H9 (cell line): ENCODE data around the gene TMEM147. TPM values are rescaled to one million over a fixed set of nuclear protein-coding genes. Genes with fewer than 3 reads are reported as not detected.

Experiments
- DNase-seq: peaks from one replicate; pipeline ENCODE4 v3.0.0-alpha.2; 2017
- H2AFZ ChIP-seq: one replicate; pipeline ENCODE4 v1.6.1; 2013; ENCODE audit warnings: mild to moderate bottlenecking, low read length, control low read depth, moderate library complexity
- H2AK5ac ChIP-seq: 2 replicates; pipeline ENCODE4 v1.6.1; 2013; ENCODE audit warnings: low read length, control low read depth, mixed read lengths; ENCODE audit not compliant: insufficient read length
- H2BK120ac ChIP-seq: one replicate; pipeline ENCODE4 v1.6.1; 2013; ENCODE audit warnings: low read depth, mild to moderate bottlenecking, low read length, control low read depth, inconsistent platforms; ENCODE audit not compliant: poor library complexity, severe bottlenecking
- H2BK12ac ChIP-seq: 2 replicates; pipeline ENCODE4 v1.6.1; 2013; ENCODE audit warnings: low read length, control low read depth, mixed read lengths, low read depth; ENCODE audit not compliant: insufficient read length
- H2BK15ac ChIP-seq: 2 replicates; pipeline ENCODE4 v1.6.1; 2013; ENCODE audit warnings: low read depth, low read length, control low read depth
- H2BK20ac ChIP-seq: one replicate; pipeline ENCODE4 v1.6.1; 2013; ENCODE audit warnings: low read depth, mild to moderate bottlenecking, low read length, control low read depth, inconsistent platforms; ENCODE audit not compliant: poor library complexity, severe bottlenecking
- H2BK5ac ChIP-seq: 2 replicates; pipeline ENCODE4 v1.6.1; 2013; ENCODE audit warnings: low read length, control low read depth, mixed read lengths; ENCODE audit not compliant: insufficient read length
- H3K14ac ChIP-seq: 2 replicates; pipeline ENCODE4 v1.6.1; 2013; ENCODE audit warnings: low read length, control low read depth; ENCODE audit not compliant: insufficient read depth
- H3K18ac ChIP-seq: 2 replicates; pipeline ENCODE4 v1.6.1; 2013; ENCODE audit warnings: low read depth, mild to moderate bottlenecking, mixed read lengths, low read length, control low read depth; ENCODE audit not compliant: insufficient read length
- H3K23ac ChIP-seq: 2 replicates; pipeline ENCODE4 v1.6.1; 2013; ENCODE audit warnings: low read length, control low read depth, mixed read lengths, low read depth; ENCODE audit not compliant: insufficient read length
- H3K23me2 ChIP-seq: 2 replicates; pipeline ENCODE4 v1.6.1; 2013; ENCODE audit warnings: low read depth, mild to moderate bottlenecking, mixed read lengths, low read length, control low read depth; ENCODE audit not compliant: insufficient read length, poor library complexity, severe bottlenecking
- H3K27ac ChIP-seq: 2 replicates; pipeline ENCODE4 v1.5.1; 2013; ENCODE audit warnings: low read length, control low read depth, mixed read lengths, low read depth; ENCODE audit not compliant: insufficient read length
- H3K27me3 ChIP-seq: 2 replicates; pipeline ENCODE4 v1.6.1; 2013; ENCODE audit warnings: low read length, control low read depth, inconsistent platforms; ENCODE audit not compliant: insufficient read depth
- H3K4ac ChIP-seq: 2 replicates; pipeline ENCODE4 v1.6.1; 2013; ENCODE audit warnings: low read depth, mild to moderate bottlenecking, control low read depth, inconsistent platforms, low read length, moderate library complexity
- H3K4me1 ChIP-seq: 2 replicates; pipeline ENCODE4 v1.6.1; 2013; ENCODE audit warnings: low read length, control low read depth, inconsistent platforms; ENCODE audit not compliant: insufficient read depth
- H3K4me2 ChIP-seq: 2 replicates; pipeline ENCODE4 v1.6.1; 2013; ENCODE audit warnings: low read length, control low read depth, mixed read lengths; ENCODE audit not compliant: insufficient read length, insufficient read depth
- H3K56ac ChIP-seq: 2 replicates; pipeline ENCODE4 v1.6.1; 2013; ENCODE audit warnings: low read depth, mild to moderate bottlenecking, mixed read lengths, low read length, control low read depth; ENCODE audit not compliant: insufficient read length
- H3K79me1 ChIP-seq: 2 replicates; pipeline ENCODE4 v1.6.1; 2013; ENCODE audit warnings: low read depth, mild to moderate bottlenecking, moderate library complexity, low read length, control low read depth, inconsistent platforms; ENCODE audit not compliant: insufficient read depth, poor library complexity, severe bottlenecking
- H3K79me2 ChIP-seq: 2 replicates; pipeline ENCODE4 v1.6.1; 2013; ENCODE audit warnings: low read length, control low read depth, inconsistent platforms; ENCODE audit not compliant: insufficient read depth
- H3K9ac ChIP-seq: 2 replicates; pipeline ENCODE4 v1.6.1; 2013; ENCODE audit warnings: low read length, control low read depth, mixed read lengths; ENCODE audit not compliant: insufficient read length; ENCODE audit errors: extremely low read depth
- H3K9me3 ChIP-seq: one replicate; pipeline ENCODE4 v1.6.1; 2013; ENCODE audit warnings: low read depth, low read length, inconsistent platforms; ENCODE audit not compliant: control insufficient read depth
- H3T11ph ChIP-seq: one replicate; pipeline ENCODE4 v1.6.1; 2013; ENCODE audit warnings: mild to moderate bottlenecking, low read length, control low read depth, inconsistent platforms
- H4K20me1 ChIP-seq: one replicate; pipeline ENCODE4 v1.6.1; 2013; ENCODE audit not compliant: control insufficient read depth, insufficient read length, insufficient read depth
- H4K5ac ChIP-seq: 2 replicates; pipeline ENCODE4 v1.6.1; 2013; ENCODE audit warnings: low read depth, mild to moderate bottlenecking, mixed read lengths, low read length, control low read depth; ENCODE audit not compliant: insufficient read length
- H4K8ac ChIP-seq: replicated peaks from 2 replicates; pipeline ENCODE4 v1.6.1; 2013; ENCODE audit warnings: low read length, control low read depth, mixed read lengths, low read depth; ENCODE audit not compliant: insufficient read length
- H4K91ac ChIP-seq: 2 replicates; pipeline ENCODE4 v1.6.1; 2013; ENCODE audit warnings: low read depth, mild to moderate bottlenecking, moderate library complexity, mixed read lengths, low read length, control low read depth; ENCODE audit not compliant: insufficient read length
- H3K27ac Mint-ChIP-seq, 3 experiments: 2 replicates in 2 of 3; 3 replicates in 1 of 3; pipeline ENCODE4 v1.8.0; 2020 to 2021; ENCODE audit warnings: mixed read lengths in 3 of 3, mild to moderate bottlenecking in 1 of 3, moderate library complexity in 1 of 3
- H3K27me3 Mint-ChIP-seq: 2 replicates; pipeline ENCODE4 v1.8.0; 2021; ENCODE audit warnings: low read depth, mild to moderate bottlenecking, moderate library complexity, mixed read lengths
- H3K36me3 Mint-ChIP-seq, 3 experiments: 2 replicates in 2 of 3; 3 replicates in 1 of 3; pipeline ENCODE4 v1.8.0; 2020 to 2021; ENCODE audit warnings: low read depth in 3 of 3, mixed read lengths in 3 of 3; ENCODE audit not compliant: insufficient read depth in 1 of 3
- H3K4me1 Mint-ChIP-seq, 2 experiments: 2 replicates each; pipeline ENCODE4 v1.8.0; 2020; ENCODE audit warnings: mixed read lengths in 2 of 2
- H3K4me3 Mint-ChIP-seq, 2 experiments: 2 replicates in 1 of 2; 3 replicates in 1 of 2; pipeline ENCODE4 v1.8.0; 2020 to 2021; ENCODE audit warnings: mild to moderate bottlenecking in 2 of 2, mixed read lengths in 2 of 2, moderate library complexity in 1 of 2
- H3K9me3 Mint-ChIP-seq, 2 experiments: 2 replicates in 1 of 2; 3 replicates in 1 of 2; pipeline ENCODE4 v1.8.0; 2020; ENCODE audit warnings: mild to moderate bottlenecking in 2 of 2, mixed read lengths in 2 of 2, moderate library complexity in 1 of 2
- WGBS: extraction: QIAGEN DNeasy Blood & Tissue Kit; methylation state at CpG from one replicate; pipeline ENCODE4 v1.1.7; 2013; ENCODE audit warnings: missing lambda C conversion rate, low lambda C conversion rate, mixed read lengths; ENCODE audit not compliant: insufficient read length; ENCODE audit errors: extremely low coverage; 5-methylcytosine and 5-hydroxymethylcytosine counted together
- total RNA-seq: library from RNA; stranded (reverse); gene quantifications from 2 replicates; pipeline ENCODE4 v1.2.1, GENCODE V29; 2021
- TF ChIP-seq, protein P1 (sequence below): fragments of 200-600 bp; sonication (generic); conservative IDR thresholded peaks from 3 replicates; pipeline ENCODE4 v1.8.0; 2021; ENCODE audit warnings: antibody characterized with exemption, mild to moderate bottlenecking

Gene TMEM147
- total RNA-seq, 1 experiment from 2014 or later: 125 TPM

DNA sequence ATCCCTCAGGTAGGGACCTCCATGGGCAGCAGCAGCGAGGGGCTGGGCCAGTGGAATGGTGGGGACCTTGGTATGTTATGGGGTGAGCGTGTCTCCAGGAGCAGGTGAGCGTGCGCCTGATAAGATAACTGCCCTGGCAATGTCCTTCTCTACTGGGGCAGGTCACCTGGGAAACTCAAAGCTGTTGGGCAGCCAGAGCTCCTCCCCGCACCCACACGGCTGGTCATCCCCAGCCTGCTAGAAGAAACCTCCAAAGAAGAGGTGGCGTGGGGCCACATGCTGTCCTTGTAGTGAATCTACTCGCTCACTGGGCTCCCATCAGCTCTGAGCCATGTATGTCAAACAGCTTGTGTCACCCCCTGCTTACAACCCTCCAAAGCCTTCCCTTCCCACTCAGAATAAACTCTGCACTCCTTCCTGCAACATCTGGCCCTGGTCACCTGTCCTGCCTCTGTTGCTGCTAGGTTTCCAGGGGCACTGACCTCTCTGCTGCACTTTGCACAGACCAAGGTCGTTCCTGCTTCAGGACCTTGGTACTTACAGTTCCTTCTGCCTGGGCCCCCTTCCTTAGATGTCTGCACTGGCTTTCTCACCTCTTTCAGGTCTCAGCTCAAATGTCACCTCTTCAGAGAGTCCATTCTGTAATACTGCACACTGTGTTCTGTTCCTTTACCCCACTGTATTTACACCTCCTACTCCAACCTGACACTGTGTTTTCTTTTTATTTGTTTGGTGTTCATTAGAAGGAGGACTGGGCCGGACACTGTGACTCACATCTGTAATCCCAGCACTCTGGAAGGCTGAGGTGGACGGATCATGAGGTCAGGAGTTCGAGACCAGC, 19.8 kb downstream of the TMEM147 start:
- Histone ChIP-seq H2AFZ (no peak overlapping the region), H3K9ac (no peak overlapping the region), H3K14ac (no peak overlapping the region), H3K23ac (no peak overlapping the region), H3K23me2 (no peaks in the 10 kb centered on the region), H3K79me1 (no peaks in the 10 kb centered on the region), H3K79me2 (no peaks in the 10 kb centered on the region), H4K5ac (no peak overlapping the region), H4K8ac (no peak overlapping the region), H3K56ac (no peak overlapping the region), H3K4me2 (no peak overlapping the region), H3K9me3 (no peaks in the 10 kb centered on the region), H3K4ac (no peak overlapping the region), H3K4me1 (no peaks in the 10 kb centered on the region), H2BK12ac (no peak overlapping the region), H2BK5ac (no peak overlapping the region), H2BK15ac (no peak overlapping the region), H2BK120ac (no peak overlapping the region), H4K20me1 (no peaks in the 10 kb centered on the region), H3T11ph (no peak overlapping the region), H3K27me3 (no peaks in the 10 kb centered on the region), H4K91ac (no peak overlapping the region), H2BK20ac (no peak overlapping the region), H3K18ac (no peak overlapping the region), H3K27ac (no peak overlapping the region), H2AK5ac (no peak overlapping the region)
- no CpG with 5 or more reads among the region's 12 CpGs for WGBS
- Mint-ChIP-seq H3K9me3 (peaks cover 0 to 2% of the 10 kb centered on the region in 2 experiments; a peak in 1 of 5 replicates), H3K36me3 (no peaks in the 10 kb centered on the region), H3K27ac (no peak overlapping the region), H3K27me3 (peaks cover 34% of the 10 kb centered on the region), H3K4me1 (peaks cover 1 to 4% of the 10 kb centered on the region in 2 experiments), H3K4me3 (no peak overlapping the region)
- TF ChIP-seq, protein P1, sequence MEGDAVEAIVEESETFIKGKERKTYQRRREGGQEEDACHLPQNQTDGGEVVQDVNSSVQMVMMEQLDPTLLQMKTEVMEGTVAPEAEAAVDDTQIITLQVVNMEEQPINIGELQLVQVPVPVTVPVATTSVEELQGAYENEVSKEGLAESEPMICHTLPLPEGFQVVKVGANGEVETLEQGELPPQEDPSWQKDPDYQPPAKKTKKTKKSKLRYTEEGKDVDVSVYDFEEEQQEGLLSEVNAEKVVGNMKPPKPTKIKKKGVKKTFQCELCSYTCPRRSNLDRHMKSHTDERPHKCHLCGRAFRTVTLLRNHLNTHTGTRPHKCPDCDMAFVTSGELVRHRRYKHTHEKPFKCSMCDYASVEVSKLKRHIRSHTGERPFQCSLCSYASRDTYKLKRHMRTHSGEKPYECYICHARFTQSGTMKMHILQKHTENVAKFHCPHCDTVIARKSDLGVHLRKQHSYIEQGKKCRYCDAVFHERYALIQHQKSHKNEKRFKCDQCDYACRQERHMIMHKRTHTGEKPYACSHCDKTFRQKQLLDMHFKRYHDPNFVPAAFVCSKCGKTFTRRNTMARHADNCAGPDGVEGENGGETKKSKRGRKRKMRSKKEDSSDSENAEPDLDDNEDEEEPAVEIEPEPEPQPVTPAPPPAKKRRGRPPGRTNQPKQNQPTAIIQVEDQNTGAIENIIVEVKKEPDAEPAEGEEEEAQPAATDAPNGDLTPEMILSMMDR: no peak
- DNase-seq: no peak
